AG10803 (cell line): ENCODE results near the gene CEP164.
"Not testable (repeated sequence)": the region's sequence is repeated elsewhere in the genome, so short reads cannot be mapped to it uniquely, and the experiment has no call there.

ENCODE experiments used
- DNase-seq: peaks from one replicate; pipeline ENCODE4 v3.0.0; 2010; ENCODE audit warnings: low read depth
- H3K4me3 ChIP-seq: 2 replicates; pipeline ENCODE4 v1.5.1; 2011; ENCODE audit warnings: mild to moderate bottlenecking, low read length, control low read depth
- TF ChIP-seq, protein P1 (sequence below): conservative IDR thresholded peaks from 2 replicates; pipeline ENCODE4 v1.5.1; 2011; ENCODE audit warnings: mild to moderate bottlenecking, low read length, control low read depth, inconsistent platforms

Gene CEP164

GRCh38 chr11:117394221-117394925 is 66.7 kb downstream of the CEP164 start:
- DNase-seq, result no peak
- no peak overlapping the region for H3K4me3 ChIP-seq
- TF ChIP-seq, protein P1, sequence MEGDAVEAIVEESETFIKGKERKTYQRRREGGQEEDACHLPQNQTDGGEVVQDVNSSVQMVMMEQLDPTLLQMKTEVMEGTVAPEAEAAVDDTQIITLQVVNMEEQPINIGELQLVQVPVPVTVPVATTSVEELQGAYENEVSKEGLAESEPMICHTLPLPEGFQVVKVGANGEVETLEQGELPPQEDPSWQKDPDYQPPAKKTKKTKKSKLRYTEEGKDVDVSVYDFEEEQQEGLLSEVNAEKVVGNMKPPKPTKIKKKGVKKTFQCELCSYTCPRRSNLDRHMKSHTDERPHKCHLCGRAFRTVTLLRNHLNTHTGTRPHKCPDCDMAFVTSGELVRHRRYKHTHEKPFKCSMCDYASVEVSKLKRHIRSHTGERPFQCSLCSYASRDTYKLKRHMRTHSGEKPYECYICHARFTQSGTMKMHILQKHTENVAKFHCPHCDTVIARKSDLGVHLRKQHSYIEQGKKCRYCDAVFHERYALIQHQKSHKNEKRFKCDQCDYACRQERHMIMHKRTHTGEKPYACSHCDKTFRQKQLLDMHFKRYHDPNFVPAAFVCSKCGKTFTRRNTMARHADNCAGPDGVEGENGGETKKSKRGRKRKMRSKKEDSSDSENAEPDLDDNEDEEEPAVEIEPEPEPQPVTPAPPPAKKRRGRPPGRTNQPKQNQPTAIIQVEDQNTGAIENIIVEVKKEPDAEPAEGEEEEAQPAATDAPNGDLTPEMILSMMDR, result no peak

DNA sequence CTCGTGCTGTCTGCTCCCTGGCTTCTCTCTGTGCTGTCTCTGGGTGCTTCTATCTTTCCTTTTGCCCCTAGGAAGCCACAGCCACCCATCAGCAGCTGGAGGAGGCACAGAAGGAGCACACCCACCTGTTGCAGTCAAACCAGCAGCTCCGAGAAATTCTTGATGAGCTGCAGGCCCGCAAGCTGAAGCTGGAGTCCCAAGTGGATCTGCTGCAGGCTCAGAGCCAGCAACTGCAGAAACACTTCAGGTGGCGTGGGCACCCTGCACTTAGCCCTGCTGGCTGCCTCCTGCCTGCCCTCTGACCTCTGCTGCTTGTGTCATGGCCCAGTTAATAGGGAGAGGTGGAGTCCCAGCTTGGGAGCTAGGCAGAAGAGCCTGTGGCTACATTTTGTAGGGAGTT is 67.8 kb downstream of the CEP164 start:
- no peak for DNase-seq
- H3K4me3 ChIP-seq, result no peak overlapping the region
- TF ChIP-seq, protein P1, result no peak

- no peak for DNase-seq
- H3K4me3 ChIP-seq, result no peak overlapping the region
- TF ChIP-seq, protein P1, result no peak
These were observed 69.3 kb downstream of the CEP164 start for GRCh38 chr11:117396970-117397369.

DNA sequence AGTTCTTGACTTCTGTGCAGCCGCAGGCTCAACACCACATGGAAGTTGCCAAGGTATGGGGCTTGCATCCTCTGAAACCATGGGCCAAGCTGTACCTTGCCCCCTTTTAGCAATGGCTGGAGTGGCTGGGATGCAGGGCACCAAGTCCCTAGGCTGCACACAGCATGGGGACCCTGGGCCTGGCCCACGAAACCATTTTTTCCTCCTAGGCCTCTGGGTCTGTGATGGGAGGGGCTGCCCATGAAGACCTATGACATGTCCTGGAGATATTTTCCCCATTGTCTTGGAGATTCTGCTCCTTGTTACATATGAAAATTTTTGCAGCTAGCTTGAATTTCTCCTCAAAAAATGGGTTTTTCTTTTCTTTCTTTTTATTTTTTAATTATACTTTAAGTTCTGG is 71.0 kb downstream of the CEP164 start:
- not testable (repeated sequence) for H3K4me3 ChIP-seq, DNase-seq

DNA sequence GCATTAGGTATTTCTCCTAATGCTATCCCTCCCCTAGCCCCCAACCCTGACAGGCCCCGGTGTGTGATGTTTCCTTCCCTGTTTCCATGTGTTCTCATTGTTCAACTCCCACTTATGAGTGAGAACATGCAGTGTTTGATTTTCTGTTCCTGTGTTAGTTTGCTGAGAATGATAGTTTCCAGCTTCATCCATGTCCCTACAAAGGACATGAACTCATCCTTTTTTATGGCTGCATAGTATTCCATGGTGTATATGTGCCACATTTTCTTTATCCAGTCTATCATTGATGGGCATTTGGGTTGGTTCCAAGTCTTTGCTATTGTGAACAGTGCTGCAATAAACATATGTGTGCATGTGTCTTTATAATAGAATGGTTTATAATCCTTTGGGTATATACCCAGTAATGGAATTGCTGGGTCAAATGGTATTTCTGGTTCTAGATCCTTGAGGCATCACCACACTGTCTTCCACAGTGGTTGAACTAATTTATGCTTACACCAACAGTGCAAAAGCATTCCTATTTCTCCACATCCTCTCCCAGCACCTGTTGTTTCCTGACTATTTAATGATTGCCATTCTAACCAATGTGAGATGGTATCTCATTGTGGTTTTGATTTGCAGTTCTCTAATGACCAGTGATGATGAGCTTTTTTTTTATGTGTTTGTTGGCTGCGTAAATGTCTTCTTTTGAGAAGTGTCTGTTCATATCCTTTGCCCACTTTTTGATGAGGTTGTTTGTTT is 71.6 kb downstream of the CEP164 start:
- not testable (repeated sequence) for H3K4me3 ChIP-seq, DNase-seq

GRCh38 chr11:117405898-117406297 is 78.2 kb downstream of the CEP164 start:
- not testable (repeated sequence) for DNase-seq, H3K4me3 ChIP-seq

DNA sequence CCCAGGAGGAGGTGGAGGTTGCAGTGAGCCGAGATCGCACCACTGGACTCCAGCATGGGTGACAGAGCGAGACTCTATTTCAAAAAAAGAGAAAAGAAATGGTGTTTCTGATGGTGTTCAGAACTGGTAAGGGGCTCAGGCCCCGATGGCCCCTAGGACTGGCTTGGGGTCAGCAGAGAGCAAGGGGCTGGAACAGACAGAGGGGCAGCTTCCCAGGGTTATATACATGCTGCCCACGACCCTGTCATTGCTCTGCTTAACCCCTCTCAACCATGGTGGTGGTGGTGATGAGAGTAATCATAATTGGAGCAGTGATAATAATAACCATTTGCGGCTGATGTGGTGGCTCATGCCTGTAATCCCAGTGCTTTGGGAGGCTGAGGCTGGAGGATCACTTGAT is 79.4 kb downstream of the CEP164 start:
- no peak overlapping the region for H3K4me3 ChIP-seq
- no peak for DNase-seq
- TF ChIP-seq, protein P1, result no peak

GRCh38 chr11:117408356-117408755 is 80.7 kb downstream of the CEP164 start:
- TF ChIP-seq, protein P1, result no peak
- no peak overlapping the region for H3K4me3 ChIP-seq
- no peak for DNase-seq

- TF ChIP-seq, protein P1, result no peak
- no peak for DNase-seq
- no peak overlapping the region for H3K4me3 ChIP-seq
These were observed 81.9 kb downstream of the CEP164 start for GRCh38 chr11:117409511-117409910.
